MCF 10A (cell line): ENCODE measurements around the gene IGSF22. TPM values are rescaled to one million over a fixed set of nuclear protein-coding genes. Genes with fewer than 3 reads are reported as not detected.

ENCODE experiments used
- BruUV-seq: library from RNA; stranded (reverse); fragments of 400-500 nt; replicated peaks from 2 replicates; lab custom pipeline; 2021; lab: Mats Ljungman, UMichigan
- CTCF ChIA-PET: fragments of 300-600 bp; sonication (Branson Sonifier 250); formaldehyde crosslinking; extraction: SDS; loops from one replicate; lab custom pipeline; 2021; ENCODE audit warnings: antibody characterized with exemption, inconsistent platforms; lab: Yijun Ruan, JAX
- POLR2A ChIA-PET: fragments of 300-600, 350-650 bp; sonication (Branson Sonifier 250); formaldehyde crosslinking; extraction: SDS; loops from one replicate; lab custom pipeline; 2020; ENCODE audit warnings: antibody characterized with exemption, inconsistent platforms; lab: Yijun Ruan, JAX
- DNase-seq: peaks from one replicate; pipeline ENCODE4 v3.0.0-alpha.2; 2018; ENCODE audit not compliant: unreplicated experiment
- H3K27ac Mint-ChIP-seq: one replicate; pipeline ENCODE4 v1.8.0; 2022; ENCODE audit warnings: mild to moderate bottlenecking, low read depth, mixed read lengths; ENCODE audit not compliant: unreplicated experiment
- H3K27me3 Mint-ChIP-seq: one replicate; pipeline ENCODE4 v1.8.0; 2022; ENCODE audit warnings: mixed read lengths; ENCODE audit not compliant: insufficient read depth, unreplicated experiment
- H3K36me3 Mint-ChIP-seq: one replicate; pipeline ENCODE4 v1.8.0; 2022; ENCODE audit warnings: mild to moderate bottlenecking, moderate library complexity, mixed read lengths; ENCODE audit not compliant: insufficient read depth, unreplicated experiment
- H3K4me1 Mint-ChIP-seq: one replicate; pipeline ENCODE4 v1.8.0; 2022; ENCODE audit warnings: mixed read lengths; ENCODE audit not compliant: insufficient read depth, unreplicated experiment
- H3K4me3 Mint-ChIP-seq: one replicate; pipeline ENCODE4 v1.8.0; 2022; ENCODE audit warnings: mild to moderate bottlenecking, moderate library complexity, mixed read lengths; ENCODE audit not compliant: unreplicated experiment
- H3K9me3 Mint-ChIP-seq: one replicate; pipeline ENCODE4 v1.8.0; 2022; ENCODE audit warnings: mixed read lengths; ENCODE audit not compliant: unreplicated experiment
- CTCF ChIP-seq: fragments of 200-600 bp; IDR thresholded peaks from one replicate; pipeline ENCODE4 v1.8.0; 2022; ENCODE audit warnings: antibody characterized with exemption, mild to moderate bottlenecking; ENCODE audit not compliant: unreplicated experiment
- intact Hi-C: fragments of 100-400 bp; cut with micrococcal nuclease; formaldehyde crosslinking; loops from 2 replicates; pipeline ENCODE4 v1.14.1; 2022
- total RNA-seq: library from RNA; stranded (reverse); gene quantifications from 2 replicates; pipeline ENCODE4 v1.2.3, GENCODE V29; 2022

The IGSF22 gene
- total RNA-seq, 1 experiment from 2014 or later: not detected

- H3K27me3 Mint-ChIP-seq: peaks cover 25% of the 10 kb centered on the region
- H3K27ac Mint-ChIP-seq: no peak overlapping the region
- CTCF ChIA-PET: interaction anchor here (0.5 to 0.6 kb wide), 3 partner anchors 27 to 595 kb away, joined by 3 read pairs; partner anchors contain the start of gene SAAL1
- no TSS peak for BruUV-seq
- peak overlapping the region; percentile 69 for H3K4me3 Mint-ChIP-seq
- H3K36me3 Mint-ChIP-seq: no peaks in the 10 kb centered on the region
- intact Hi-C loops: no loop called here
- peak; percentile 30 for DNase-seq
- H3K4me1 Mint-ChIP-seq: peaks cover 10% of the 10 kb centered on the region
- no peak for TF ChIP-seq CTCF
- no peaks in the 10 kb centered on the region for H3K9me3 Mint-ChIP-seq
- POLR2A ChIA-PET: interaction anchor here (0.8 kb wide), 1 partner anchor 106 kb away, joined by 3 read pairs; no protein-coding TSS in a partner anchor
These were observed 25.6 kb downstream of the IGSF22 start for GRCh38 chr11:18700375-18700774.

- Mint-ChIP-seq H3K9me3 (no peaks in the 10 kb centered on the region), H3K27ac (peak overlapping the region; percentile 23), H3K27me3 (peaks cover 22% of the 10 kb centered on the region), H3K4me1 (peaks cover 10% of the 10 kb centered on the region), H3K36me3 (no peaks in the 10 kb centered on the region), H3K4me3 (peak overlapping the region; percentile 69)
- TF ChIP-seq CTCF: no peak
- no peak for DNase-seq
- CTCF ChIA-PET: interaction anchor here (0.5 to 0.6 kb wide), 3 partner anchors 28 to 594 kb away, joined by 3 read pairs; partner anchors contain the start of gene SAAL1
- BruUV-seq: no TSS peak
- POLR2A ChIA-PET: interaction anchor here (0.8 to 1.5 kb wide), 3 partner anchors 105 to 304 kb away, joined by 3 read pairs; partner anchors contain the start of gene TSG101
- intact Hi-C loops: no loop called here
These were observed 26.1 kb downstream of the IGSF22 start for GRCh38 chr11:18699848-18700261.

GRCh38 chr11:18699269-18699596 lies 26.8 kb downstream of the IGSF22 start:
- intact Hi-C loops: no loop called here
- no peak for TF ChIP-seq CTCF
- Mint-ChIP-seq H3K4me1 (peaks cover 10% of the 10 kb centered on the region), H3K4me3 (peak overlapping the region; percentile 69), H3K36me3 (no peaks in the 10 kb centered on the region), H3K27me3 (peaks cover 22% of the 10 kb centered on the region), H3K9me3 (no peaks in the 10 kb centered on the region), H3K27ac (peak overlapping the region; percentile 23)
- CTCF ChIA-PET: interaction anchor here (0.6 to 1.9 kb wide), 2 partner anchors 33 to 456 kb away, joined by 3 to 4 read pairs; no protein-coding TSS in a partner anchor
- no TSS peak for BruUV-seq
- no peak for DNase-seq
- POLR2A ChIA-PET: interaction anchor here (1.3 to 1.9 kb wide), 4 partner anchors 9 to 303 kb away, joined by 3 to 10 read pairs (median 4); partner anchors contain the start of genes SPTY2D1 and TSG101

GRCh38 chr11:18698341-18699268 lies 27.4 kb downstream of the IGSF22 start, which contains the start of gene TMEM86A:
TMEM86A (plus strand) TSS chr11:18698779; CDS start chr11:18698887, 108 bp downstream.
- TF ChIP-seq CTCF: no peak
- H3K27ac Mint-ChIP-seq: peak within 1 kb of the TSS; percentile 23
- no peaks in the 10 kb centered on the region for H3K9me3 Mint-ChIP-seq
- ChIA-PET POLR2A (interaction anchor here (0.6 to 1.9 kb wide), 7 partner anchors 9 to 303 kb away, joined by 3 to 10 read pairs (median 4); partner anchors contain the start of genes SPTY2D1, TSG101 and UEVLD), CTCF (interaction anchor here (0.6 to 1.9 kb wide), 8 partner anchors 10 to 455 kb away, joined by 3 to 7 read pairs (median 3); no protein-coding TSS in a partner anchor)
- DNase-seq: peak; percentile 78
- intact Hi-C loops: no loop called here
- H3K36me3 Mint-ChIP-seq: no peaks in the 10 kb centered on the region
- H3K27me3 Mint-ChIP-seq: peaks cover 17% of the 10 kb centered on the region
- no TSS peak for BruUV-seq
- H3K4me1 Mint-ChIP-seq: peaks cover 12% of the 10 kb centered on the region
- peak within 1 kb of the TSS; percentile 69 for H3K4me3 Mint-ChIP-seq
